ENCODE measurements around the gene MSH6.

The MSH6 gene

DNA sequence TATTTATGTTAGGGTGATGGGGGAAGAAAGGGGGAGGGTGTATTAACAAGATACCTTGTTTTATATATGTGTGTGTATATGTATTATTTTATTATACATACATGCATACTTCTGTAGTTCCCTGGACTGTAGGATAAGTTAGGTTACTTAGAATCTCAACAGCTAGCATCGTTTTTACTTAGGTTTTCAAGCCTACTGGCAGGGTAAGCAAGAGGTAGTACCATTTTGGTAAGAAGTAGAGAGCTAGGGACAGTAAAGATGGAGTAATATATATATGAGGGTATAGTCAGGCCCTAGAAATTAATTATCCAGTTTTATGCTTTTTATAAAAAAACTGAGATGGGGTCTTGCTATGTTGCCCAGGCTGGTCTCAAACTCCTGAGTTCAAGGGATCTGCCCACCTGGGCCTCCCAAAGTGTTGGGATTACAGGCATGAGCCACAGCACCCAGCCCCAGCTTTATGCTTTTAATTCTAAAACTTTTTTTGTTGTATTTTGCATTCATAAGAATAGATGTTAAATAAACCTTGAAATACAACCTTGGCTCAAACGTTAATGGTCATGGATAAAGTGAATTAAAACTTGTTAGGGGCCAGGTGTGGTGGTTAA, 13.2 kb downstream of the MSH6 start:
- H3K36me3 Mint-ChIP-seq (ENCODE audit: insufficient read depth), result peaks cover 59% of the 10 kb centered on the region
- H3K9me3 Mint-ChIP-seq, result no peaks in the 10 kb centered on the region
- H3K4me3 Mint-ChIP-seq, result no peak overlapping the region
- no peak for ATAC-seq (replicated peaks)
- no peak for DNase-seq
- no peak overlapping the region for H3K27ac Mint-ChIP-seq
- H3K27me3 Mint-ChIP-seq, result no peaks in the 10 kb centered on the region
- peaks cover 6 to 14% of the 10 kb centered on the region in 2 donors for H3K4me1 Mint-ChIP-seq (ENCODE audit: low read depth in 2 of 2)

DNA sequence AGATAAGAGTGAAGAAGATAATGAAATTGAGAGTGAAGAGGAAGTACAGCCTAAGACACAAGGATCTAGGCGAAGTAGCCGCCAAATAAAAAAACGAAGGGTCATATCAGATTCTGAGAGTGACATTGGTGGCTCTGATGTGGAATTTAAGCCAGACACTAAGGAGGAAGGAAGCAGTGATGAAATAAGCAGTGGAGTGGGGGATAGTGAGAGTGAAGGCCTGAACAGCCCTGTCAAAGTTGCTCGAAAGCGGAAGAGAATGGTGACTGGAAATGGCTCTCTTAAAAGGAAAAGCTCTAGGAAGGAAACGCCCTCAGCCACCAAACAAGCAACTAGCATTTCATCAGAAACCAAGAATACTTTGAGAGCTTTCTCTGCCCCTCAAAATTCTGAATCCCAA, 15.7 kb downstream of the MSH6 start:
- peaks cover 74% of the 10 kb centered on the region for H3K36me3 Mint-ChIP-seq (ENCODE audit: insufficient read depth)
- no peaks in the 10 kb centered on the region for H3K27me3 Mint-ChIP-seq
- H3K4me3 Mint-ChIP-seq, result no peak overlapping the region
- ATAC-seq (replicated peaks) (no peak), DNase-seq (no peak)
- H3K27ac Mint-ChIP-seq, result no peak overlapping the region
- peaks cover 6 to 13% of the 10 kb centered on the region in 2 donors for H3K4me1 Mint-ChIP-seq (ENCODE audit: low read depth in 2 of 2)
- H3K9me3 Mint-ChIP-seq, result peaks cover 0 to 3% of the 10 kb centered on the region in 2 donors

- Mint-ChIP-seq H3K36me3 (ENCODE audit: insufficient read depth) (peaks cover 79% of the 10 kb centered on the region), H3K27ac (peak overlapping the region; percentile 16 to 44), H3K9me3 (peaks cover 0 to 3% of the 10 kb centered on the region in 2 donors), H3K4me3 (no peak overlapping the region), H3K4me1 (ENCODE audit: low read depth in 2 of 2) (peaks cover 6 to 13% of the 10 kb centered on the region in 2 donors), H3K27me3 (no peaks in the 10 kb centered on the region)
- ATAC-seq (replicated peaks) (no peak), DNase-seq (no peak)
Observed at GRCh38 chr2:47799031-47799609, 16.2 kb downstream of the MSH6 start.

DNA sequence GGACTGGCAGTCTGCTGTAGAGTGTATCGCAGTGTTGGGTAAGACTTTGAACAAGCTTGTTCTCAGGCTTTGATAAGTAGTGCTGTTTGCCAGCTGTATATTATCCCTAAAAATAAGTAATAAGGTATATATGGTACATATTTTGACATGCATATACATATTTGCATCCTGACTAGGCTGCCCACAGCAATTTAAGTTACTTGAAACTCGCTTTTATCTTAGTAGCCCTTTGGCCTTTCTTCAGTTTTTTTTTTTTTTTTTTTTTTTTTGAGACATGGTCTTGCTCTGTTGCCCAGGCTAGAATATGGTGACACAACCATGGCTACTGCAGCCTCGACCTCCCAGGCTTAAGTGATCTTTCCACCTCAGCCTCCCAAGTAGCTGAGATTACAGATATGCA, 18.2 kb downstream of the MSH6 start:
- peaks cover 79% of the 10 kb centered on the region for H3K36me3 Mint-ChIP-seq (ENCODE audit: insufficient read depth)
- no peak for DNase-seq
- H3K27ac Mint-ChIP-seq, result peak overlapping the region in 1 of 2 donors; percentile 68
- ATAC-seq (replicated peaks), result no peak
- H3K4me3 Mint-ChIP-seq, result no peak overlapping the region
- H3K27me3 Mint-ChIP-seq, result no peaks in the 10 kb centered on the region
- peaks cover 3 to 13% of the 10 kb centered on the region in 2 donors for H3K4me1 Mint-ChIP-seq (ENCODE audit: low read depth in 2 of 2)
- H3K9me3 Mint-ChIP-seq, result peaks cover 0 to 3% of the 10 kb centered on the region in 2 donors

GRCh38 chr2:47803363-47803762, 20.4 kb downstream of the MSH6 start:
- Mint-ChIP-seq H3K9me3 (peaks cover 0 to 3% of the 10 kb centered on the region in 2 donors), H3K36me3 (ENCODE audit: insufficient read depth) (peaks cover 88% of the 10 kb centered on the region), H3K4me3 (no peak overlapping the region), H3K27me3 (no peaks in the 10 kb centered on the region), H3K4me1 (ENCODE audit: low read depth in 2 of 2) (peaks cover 2 to 3% of the 10 kb centered on the region in 2 donors), H3K27ac (no peak overlapping the region)
- DNase-seq (no peak), ATAC-seq (replicated peaks) (no peak)

DNA sequence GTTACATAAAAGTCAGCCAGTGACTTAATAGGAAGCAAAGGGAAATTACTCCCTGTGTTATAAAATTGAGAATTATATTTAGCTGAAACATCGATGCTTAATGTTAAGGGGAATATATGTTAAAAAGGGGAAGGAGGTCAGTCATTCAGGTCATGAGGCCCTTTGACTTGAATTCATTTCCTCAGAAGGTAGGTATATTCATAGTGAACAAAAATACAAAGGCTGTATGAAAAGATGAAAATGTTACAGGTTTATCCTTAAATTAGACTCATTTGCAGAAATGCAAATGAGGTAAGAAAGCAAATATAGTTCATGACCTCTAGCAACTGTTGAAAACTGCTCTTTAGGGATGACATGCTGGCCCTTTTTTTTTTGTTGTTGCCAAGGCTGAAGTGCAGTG, 20.8 kb downstream of the MSH6 start:
- ATAC-seq (replicated peaks), result no peak

GRCh38 chr2:47805850-47806249, 22.9 kb downstream of the MSH6 start:
- ATAC-seq (replicated peaks) (no peak), DNase-seq (no peak)
- H3K27me3 Mint-ChIP-seq, result no peaks in the 10 kb centered on the region
- H3K4me3 Mint-ChIP-seq, result no peak overlapping the region
- H3K27ac Mint-ChIP-seq, result no peak overlapping the region
- H3K36me3 Mint-ChIP-seq (ENCODE audit: insufficient read depth), result peaks cover 84% of the 10 kb centered on the region
- H3K4me1 Mint-ChIP-seq (ENCODE audit: low read depth in 2 of 2), result no peaks in the 10 kb centered on the region
- H3K9me3 Mint-ChIP-seq, result peaks cover 0 to 3% of the 10 kb centered on the region in 2 donors

More for the DNA sequence above, 20.8 kb downstream of the MSH6 start:
- Mint-ChIP-seq H3K9me3 (peaks cover 0 to 3% of the 10 kb centered on the region in 2 donors), H3K27me3 (no peaks in the 10 kb centered on the region), H3K4me1 (ENCODE audit: low read depth in 2 of 2) (no peaks in the 10 kb centered on the region), H3K4me3 (no peak overlapping the region), H3K27ac (no peak overlapping the region), H3K36me3 (ENCODE audit: insufficient read depth) (peaks cover 88% of the 10 kb centered on the region)
- no peak for DNase-seq

DNA sequence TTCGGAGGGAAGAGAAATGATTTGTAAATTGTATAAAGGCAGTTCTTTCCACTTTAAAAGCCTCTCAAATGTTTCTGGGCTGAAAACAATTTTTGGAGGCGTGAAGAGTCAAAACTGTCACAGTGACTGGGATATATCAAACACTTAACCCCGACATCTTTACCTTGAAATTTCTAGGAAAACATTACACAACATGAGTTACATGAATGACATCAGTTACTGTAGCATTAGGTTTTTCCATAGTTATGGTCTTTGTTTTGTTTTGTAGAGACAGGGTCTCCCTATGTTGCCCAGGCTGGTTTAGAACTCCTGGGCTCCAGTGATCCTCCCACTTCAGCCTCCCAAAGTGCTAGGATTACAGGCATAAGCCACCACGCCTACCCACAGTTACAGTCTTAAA, 25.7 kb downstream of the MSH6 start:
- H3K36me3 Mint-ChIP-seq (ENCODE audit: insufficient read depth), result peaks cover 84% of the 10 kb centered on the region
- no peak overlapping the region for H3K4me3 Mint-ChIP-seq
- no peak for DNase-seq
- ATAC-seq (replicated peaks), result no peak
- peak overlapping the region; percentile 14 to 20 for H3K27ac Mint-ChIP-seq
- no peaks in the 10 kb centered on the region for H3K9me3 Mint-ChIP-seq
- no peaks in the 10 kb centered on the region for H3K27me3 Mint-ChIP-seq
- no peaks in the 10 kb centered on the region for H3K4me1 Mint-ChIP-seq (ENCODE audit: low read depth in 2 of 2)

DNA sequence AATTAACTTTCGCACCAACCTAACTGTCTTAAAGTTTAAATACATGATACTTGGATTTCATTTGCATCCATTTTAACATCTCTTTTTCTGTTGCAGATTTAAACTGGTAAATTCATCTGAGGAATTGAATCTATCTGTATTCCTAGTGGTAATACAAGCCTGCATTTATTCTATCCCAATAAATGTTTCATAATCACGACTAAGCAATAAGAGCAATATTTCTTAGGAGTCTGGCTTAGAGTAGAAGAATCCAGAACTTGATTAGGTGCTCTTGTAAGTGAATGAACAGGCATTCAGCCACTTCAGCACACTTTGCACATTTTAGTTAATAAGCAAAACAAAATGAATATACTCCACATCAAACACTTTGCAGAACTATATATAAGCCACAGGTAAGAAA, 27.0 kb downstream of the MSH6 start:
- Mint-ChIP-seq H3K27ac (no peak overlapping the region), H3K4me3 (no peak overlapping the region), H3K4me1 (ENCODE audit: low read depth in 2 of 2) (peaks cover 0 to 2% of the 10 kb centered on the region in 2 donors), H3K9me3 (no peaks in the 10 kb centered on the region), H3K36me3 (ENCODE audit: insufficient read depth) (peaks cover 82% of the 10 kb centered on the region), H3K27me3 (no peaks in the 10 kb centered on the region)
- DNase-seq (no peak), ATAC-seq (replicated peaks) (no peak)

DNA sequence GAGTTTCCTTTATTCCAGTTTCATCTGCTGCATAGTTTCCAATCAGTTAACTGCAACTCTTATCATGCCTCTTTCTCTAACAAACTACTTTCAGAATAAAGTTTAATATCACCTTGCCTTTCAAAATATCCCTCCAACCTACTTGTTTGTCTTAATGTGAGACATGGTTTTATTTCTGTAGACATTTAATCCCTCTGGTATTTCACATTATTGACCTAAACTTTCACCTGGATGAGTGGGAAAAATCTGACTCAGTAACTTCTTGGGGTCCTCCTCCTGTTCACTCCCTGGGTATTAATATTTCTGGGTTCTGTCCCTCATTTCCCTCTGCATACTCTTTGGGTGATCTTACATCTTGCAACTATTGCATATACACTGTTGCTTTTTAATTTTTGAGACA, 27.9 kb downstream of the MSH6 start:
- no peaks in the 10 kb centered on the region for H3K9me3 Mint-ChIP-seq
- DNase-seq (no peak), ATAC-seq (replicated peaks) (no peak)
- no peaks in the 10 kb centered on the region for H3K27me3 Mint-ChIP-seq
- H3K36me3 Mint-ChIP-seq (ENCODE audit: insufficient read depth), result peaks cover 82% of the 10 kb centered on the region
- peak overlapping the region in 1 of 2 donors; percentile 38 for H3K27ac Mint-ChIP-seq
- no peak overlapping the region for H3K4me3 Mint-ChIP-seq
- H3K4me1 Mint-ChIP-seq (ENCODE audit: low read depth in 2 of 2), result peaks cover 0 to 4% of the 10 kb centered on the region in 2 donors

- peaks cover 82% of the 10 kb centered on the region for H3K36me3 Mint-ChIP-seq (ENCODE audit: insufficient read depth)
- peaks cover 0 to 4% of the 10 kb centered on the region in 2 donors for H3K4me1 Mint-ChIP-seq (ENCODE audit: low read depth in 2 of 2)
- ATAC-seq (replicated peaks), result no peak
- peak overlapping the region; percentile 21 to 38 for H3K27ac Mint-ChIP-seq
- H3K27me3 Mint-ChIP-seq, result no peaks in the 10 kb centered on the region
- H3K9me3 Mint-ChIP-seq, result no peaks in the 10 kb centered on the region
- H3K4me3 Mint-ChIP-seq, result no peak overlapping the region
- no peak for DNase-seq
Observed at GRCh38 chr2:47811668-47812067, 28.7 kb downstream of the MSH6 start.

DNA sequence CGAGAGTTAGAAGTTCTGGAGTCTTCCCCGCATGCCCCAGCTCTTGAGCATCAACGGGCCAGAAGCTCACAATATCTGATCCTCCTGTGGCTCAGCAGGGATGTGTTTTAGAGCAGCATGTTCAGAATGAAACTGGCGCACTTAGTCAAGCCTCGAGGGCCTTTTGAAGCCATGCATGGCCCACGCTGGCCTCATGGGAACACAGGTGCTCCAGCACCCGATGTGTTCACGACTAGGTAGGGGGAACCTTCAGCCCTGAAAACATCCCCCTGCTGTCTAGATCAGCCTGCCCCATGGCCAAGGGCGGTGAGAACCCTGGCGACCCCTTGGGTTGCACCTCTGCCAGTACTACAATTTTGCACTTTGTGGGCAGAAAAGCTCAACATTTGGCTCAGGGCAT, 32.8 kb downstream of the MSH6 start:
- no peak for ATAC-seq (replicated peaks)
- H3K27ac Mint-ChIP-seq, result peak overlapping the region in 1 of 2 donors; percentile 60

DNA sequence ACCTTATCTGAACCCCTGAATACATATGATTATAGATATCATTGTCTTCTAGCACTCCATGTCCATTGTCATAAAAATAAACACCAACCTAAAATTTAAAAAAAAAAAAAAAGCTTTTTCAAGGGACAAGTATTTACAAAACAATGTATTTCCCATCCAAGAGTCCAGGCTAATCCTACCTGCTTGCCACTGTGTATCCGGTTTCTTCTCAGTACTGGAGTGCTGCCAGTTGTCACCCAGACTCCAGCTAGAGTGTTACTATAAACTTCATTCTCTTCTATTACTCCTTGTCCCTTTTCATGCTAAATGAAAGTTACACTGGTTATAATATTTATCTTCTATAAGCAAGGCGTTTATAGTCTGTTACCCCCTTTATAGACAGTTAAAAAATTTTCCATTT, 35.8 kb downstream of the MSH6 start:
- DNase-seq, result no peak
- Mint-ChIP-seq H3K36me3 (ENCODE audit: insufficient read depth) (peaks cover 82% of the 10 kb centered on the region), H3K9me3 (no peaks in the 10 kb centered on the region), H3K27ac (no peak overlapping the region), H3K4me1 (ENCODE audit: low read depth in 2 of 2) (peaks cover 0 to 4% of the 10 kb centered on the region in 2 donors), H3K27me3 (no peaks in the 10 kb centered on the region), H3K4me3 (no peak overlapping the region)
- no peak for ATAC-seq (replicated peaks)

More for the DNA sequence above, 32.8 kb downstream of the MSH6 start:
- DNase-seq, result no peak
- Mint-ChIP-seq H3K4me1 (ENCODE audit: low read depth in 2 of 2) (peaks cover 0 to 4% of the 10 kb centered on the region in 2 donors), H3K9me3 (no peaks in the 10 kb centered on the region), H3K36me3 (ENCODE audit: insufficient read depth) (peaks cover 79% of the 10 kb centered on the region), H3K27me3 (no peaks in the 10 kb centered on the region), H3K4me3 (no peak overlapping the region)

DNA sequence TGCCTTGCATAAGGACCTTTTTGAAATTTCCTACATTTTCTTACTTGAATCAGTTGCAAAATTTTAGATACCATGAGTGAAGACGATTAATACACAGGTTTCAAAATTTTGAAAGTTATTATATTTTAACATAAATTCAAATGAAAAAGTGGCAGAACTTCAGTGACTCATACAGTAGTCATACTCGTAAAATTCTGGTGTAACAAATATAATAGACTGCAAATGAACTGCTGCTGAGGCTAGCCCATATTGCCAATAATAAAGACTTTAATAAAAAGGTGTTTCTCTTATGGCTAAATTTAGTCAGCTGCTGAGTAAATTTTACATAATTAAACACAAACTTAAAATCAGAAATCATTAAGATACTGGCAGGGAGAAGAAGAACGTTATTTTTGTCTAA, 36.9 kb downstream of the MSH6 start:
- peaks cover 0 to 3% of the 10 kb centered on the region in 2 donors for H3K4me1 Mint-ChIP-seq (ENCODE audit: low read depth in 2 of 2)
- ATAC-seq (replicated peaks) (no peak), DNase-seq (no peak)
- no peaks in the 10 kb centered on the region for H3K9me3 Mint-ChIP-seq
- no peak overlapping the region for H3K4me3 Mint-ChIP-seq
- no peak overlapping the region for H3K27ac Mint-ChIP-seq
- peaks cover 81% of the 10 kb centered on the region for H3K36me3 Mint-ChIP-seq (ENCODE audit: insufficient read depth)
- H3K27me3 Mint-ChIP-seq, result no peaks in the 10 kb centered on the region

Measured in effector memory CD8-positive, alpha-beta T cell (primary cell).